OCI-M2 (cell line): ENCODE measurements around the gene ZCCHC24.

Source experiments
- DNase-seq: peaks from one replicate; lab custom pipeline; 2025; ENCODE audit not compliant: unreplicated experiment; lab: John Stamatoyannopoulos, UW

Gene ZCCHC24

DNA sequence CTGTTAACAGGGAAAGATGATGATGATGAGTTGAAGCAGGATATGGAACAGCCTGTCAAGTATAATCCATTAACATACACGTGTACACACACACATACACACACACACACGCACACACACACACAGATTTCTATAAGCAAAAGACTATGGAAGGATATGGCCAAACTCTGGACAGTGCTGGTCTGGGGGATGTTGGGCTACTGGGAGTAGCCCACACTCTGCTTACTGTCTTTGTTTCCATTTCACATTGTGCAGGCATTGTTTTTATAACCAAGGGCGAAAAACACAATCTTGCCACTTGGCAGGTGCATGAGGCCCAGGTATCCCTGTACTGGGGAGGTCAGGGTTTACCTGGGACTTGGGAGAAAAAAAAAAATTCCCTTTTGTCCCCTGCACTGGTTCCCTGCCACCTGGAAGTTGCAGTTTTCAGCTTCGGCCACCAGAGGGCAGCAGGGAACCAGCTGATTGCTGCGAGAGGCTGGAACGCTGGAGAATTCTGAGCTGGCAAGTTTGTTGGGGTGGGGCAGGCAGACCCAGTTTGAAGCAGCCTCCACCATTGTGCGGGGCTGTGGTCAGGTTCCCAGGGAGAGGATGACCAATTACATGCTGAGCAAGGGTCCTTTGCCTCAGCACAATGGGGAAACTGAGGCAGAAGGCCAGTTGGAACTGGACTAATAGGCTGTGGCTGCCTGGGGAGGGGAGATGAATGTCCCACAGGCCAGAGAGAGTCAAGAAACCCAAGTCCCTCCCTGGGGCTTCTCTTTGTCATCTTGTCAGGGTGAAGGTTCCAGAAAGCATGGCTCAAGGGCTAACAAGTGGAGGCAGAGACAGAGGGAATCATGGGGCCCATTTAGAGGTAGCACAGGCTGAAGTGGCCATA lies 70.9 kb downstream of the ZCCHC24 start:
- DNase-seq = no peak

GRCh38 chr10:79372871-79373270 lies 72.6 kb downstream of the ZCCHC24 start:
- no peak for DNase-seq

DNA sequence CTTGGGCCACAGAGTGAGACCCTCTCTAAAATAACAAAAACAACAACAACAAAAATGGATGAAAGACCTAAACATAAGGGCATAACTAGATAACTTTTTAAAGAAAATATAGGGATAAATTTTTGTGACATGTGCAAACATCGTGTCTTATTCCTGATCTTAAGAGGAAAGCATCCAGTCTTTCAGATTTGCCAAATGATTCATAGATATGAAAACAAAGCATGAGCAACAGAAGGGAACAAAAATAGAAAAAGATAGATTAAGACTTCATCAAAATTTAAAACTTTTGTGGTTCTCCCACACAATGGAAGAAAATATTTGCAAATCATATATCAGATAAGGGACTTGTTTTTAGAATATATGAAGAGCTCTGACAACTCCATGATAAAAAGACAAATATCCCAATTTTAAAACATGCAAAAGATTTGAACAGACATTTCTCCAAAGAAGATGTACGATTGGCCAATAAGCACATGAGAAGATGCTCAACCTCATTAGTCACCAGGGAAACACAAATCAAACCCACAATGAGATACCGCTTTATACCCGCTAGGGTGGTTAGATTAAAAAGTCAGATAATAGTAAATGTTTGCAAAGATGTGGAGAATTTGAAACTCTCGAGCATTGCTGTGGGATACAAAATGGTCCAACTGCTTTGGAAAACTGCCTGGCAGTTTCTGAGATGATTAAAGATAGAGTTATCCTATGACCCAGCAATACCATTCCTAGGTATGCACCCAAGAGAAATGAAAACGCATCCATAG lies 77.8 kb downstream of the ZCCHC24 start:
- DNase-seq = no peak

GRCh38 chr10:79361726-79362397 lies 83.6 kb downstream of the ZCCHC24 start:
- no peak for DNase-seq

- no peak for DNase-seq
These were observed 84.7 kb downstream of the ZCCHC24 start for GRCh38 chr10:79360499-79361342.

- DNase-seq = no peak
These were observed 85.5 kb downstream of the ZCCHC24 start for GRCh38 chr10:79359816-79360498.

DNA sequence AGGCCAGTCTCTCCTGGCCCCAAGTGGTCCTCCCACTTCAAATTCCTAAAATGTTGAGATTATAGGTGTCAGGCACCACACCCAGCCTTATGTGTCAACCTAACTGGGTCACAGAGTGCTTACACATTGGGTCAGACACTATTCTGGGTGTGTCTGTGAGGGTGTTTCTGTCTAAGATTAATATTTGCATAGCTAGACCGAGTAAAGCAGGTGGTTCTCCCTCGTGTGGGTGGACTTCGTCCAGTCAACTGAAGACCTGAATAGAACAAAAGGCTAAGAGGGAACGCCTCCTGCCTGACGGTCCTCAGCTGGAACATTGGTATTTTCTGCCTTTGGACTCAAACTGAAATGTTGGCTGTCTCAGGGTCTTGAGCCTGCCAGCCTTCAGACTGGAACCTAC lies 86.6 kb downstream of the ZCCHC24 start:
- no peak for DNase-seq

DNA sequence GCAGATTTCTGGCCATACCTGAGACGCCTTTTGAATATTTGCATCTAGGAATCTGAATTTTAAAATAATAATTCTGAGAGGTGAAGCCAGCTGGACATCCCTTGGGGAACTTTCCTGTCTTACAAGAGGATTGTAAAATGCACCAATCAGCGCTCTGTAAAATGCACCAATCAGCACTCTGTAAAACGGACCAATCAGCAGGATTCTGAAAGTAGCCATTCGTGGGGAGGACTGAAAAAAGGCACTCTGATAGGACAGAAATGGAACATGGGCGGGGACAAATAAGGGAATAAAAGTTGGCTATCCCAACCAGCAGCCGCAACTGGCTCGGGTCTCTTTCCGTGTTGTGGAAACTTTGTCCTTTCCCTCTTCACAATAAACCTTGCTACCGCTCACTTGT lies 88.2 kb downstream of the ZCCHC24 start:
- DNase-seq = no peak

DNA sequence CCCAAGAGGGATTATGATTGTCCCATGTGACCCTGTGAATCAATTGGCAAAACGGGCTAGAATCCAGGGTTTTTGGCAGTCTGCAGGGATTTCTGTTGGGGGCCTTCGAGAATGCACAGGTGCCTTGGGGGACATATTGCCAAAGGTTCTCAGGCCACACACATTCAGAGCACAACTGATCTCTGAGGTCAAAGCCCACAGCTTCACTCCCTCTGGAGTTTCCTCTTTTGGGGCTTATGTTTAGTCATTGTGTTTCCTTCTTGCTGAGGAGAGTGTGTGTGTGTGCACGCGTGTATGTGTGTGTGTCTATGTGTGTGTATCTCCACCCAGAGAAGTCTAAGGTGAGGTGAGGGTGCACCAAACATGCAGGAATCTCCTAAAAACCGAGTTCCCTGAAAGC lies 89.3 kb downstream of the ZCCHC24 start:
- no peak for DNase-seq

DNA sequence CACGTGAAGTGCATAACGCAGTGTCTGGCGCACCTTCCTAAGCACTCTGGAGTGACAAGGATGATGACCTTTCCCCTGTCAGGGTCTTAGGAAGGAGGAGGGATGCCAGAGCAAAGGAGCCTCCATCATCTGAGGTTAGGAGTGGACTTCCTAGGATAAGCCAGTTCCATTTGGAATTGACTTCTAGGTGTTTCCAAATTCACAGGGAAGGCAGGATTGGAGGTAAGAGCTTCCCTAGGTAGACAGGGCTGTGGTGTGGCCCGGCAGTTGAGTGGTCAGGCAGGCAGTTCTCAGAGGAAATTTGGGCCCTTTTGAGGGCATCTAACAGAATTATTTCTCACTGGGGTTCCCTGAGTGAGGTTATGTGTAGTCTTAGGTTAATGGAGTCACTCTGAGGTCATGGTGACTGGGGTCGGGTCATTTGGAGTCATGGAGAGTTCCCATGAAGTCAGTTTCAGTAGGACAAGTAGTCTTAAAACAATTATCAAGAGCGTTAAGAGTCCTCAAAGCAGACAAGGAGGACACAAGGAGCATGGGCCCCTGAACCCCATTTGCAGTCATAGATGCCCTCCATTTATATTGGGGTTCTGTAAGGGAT lies 89.9 kb downstream of the ZCCHC24 start:
- no peak for DNase-seq

DNA sequence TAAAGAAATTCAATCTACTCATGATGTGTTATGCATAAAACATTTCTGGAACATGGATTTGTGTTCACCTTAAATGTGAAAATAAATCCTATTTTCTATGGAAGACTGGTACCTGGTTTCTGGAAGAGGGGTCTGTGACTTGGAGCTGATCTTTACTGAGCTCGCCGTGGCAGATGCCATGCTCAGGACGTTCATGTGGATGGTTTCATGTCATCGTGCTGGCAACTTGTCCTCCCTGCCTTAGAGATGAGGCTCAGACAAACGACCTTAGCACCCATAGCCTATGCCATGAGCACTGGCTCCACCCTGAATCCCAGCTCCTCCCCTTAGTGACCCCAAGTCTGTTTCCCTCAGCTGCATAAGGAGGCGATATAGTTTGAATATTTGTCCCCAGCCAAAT lies 90.8 kb downstream of the ZCCHC24 start:
- no peak for DNase-seq

DNA sequence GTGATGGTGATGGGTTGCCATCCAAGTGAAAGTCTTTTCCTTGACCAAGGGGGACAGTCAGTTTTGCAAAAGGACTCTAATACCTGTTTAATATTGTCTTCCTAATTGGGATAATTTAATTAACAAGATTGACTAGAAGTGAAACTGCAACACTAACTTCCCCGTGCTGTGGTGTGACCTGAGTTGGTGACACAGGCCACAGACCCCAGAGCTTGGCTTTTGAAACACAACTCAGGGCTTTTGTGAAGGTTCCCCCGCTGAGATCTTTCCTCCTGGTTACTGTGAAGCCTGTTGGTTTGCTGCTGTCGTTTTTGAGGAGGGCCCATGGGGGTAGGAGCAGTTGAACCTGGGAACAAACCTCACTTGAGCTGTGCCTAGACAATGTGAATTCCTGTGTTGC lies 91.3 kb downstream of the ZCCHC24 start:
- DNase-seq = no peak

DNA sequence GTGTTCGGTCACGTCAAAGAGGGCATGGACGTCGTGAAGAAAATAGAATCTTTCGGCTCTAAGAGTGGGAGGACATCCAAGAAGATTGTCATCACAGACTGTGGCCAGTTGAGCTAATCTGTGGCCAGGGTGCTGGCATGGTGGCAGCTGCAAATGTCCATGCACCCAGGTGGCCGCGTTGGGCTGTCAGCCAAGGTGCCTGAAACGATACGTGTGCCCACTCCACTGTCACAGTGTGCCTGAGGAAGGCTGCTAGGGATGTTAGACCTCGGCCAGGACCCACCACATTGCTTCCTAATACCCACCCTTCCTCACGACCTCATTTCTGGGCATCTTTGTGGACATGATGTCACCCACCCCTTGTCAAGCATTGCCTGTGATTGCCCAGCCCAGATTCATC lies 91.7 kb downstream of the ZCCHC24 start:
- no peak for DNase-seq

DNA sequence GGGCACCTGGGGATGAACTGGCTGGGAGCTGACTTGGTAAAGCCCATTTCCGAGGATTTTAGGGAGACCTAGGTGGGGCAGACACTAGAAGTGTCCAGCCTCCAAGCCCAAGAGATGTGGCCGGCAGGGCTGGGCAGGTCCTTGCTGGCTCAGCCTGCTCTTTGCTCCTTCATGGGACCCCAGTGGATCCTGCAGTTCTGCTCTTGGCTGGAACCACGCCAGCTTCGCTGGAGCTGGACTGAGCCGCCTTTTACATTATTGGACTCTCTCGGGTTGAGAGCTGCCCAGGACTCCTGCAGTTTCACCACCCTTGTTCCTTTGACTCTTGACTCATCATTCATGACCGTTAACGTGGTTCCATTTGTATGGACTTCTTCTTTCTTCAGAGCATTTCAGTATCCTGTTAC lies 92.4 kb downstream of the ZCCHC24 start:
- DNase-seq = no peak

GRCh38 chr10:79352035-79352877 lies 93.2 kb downstream of the ZCCHC24 start:
- no peak for DNase-seq

DNA sequence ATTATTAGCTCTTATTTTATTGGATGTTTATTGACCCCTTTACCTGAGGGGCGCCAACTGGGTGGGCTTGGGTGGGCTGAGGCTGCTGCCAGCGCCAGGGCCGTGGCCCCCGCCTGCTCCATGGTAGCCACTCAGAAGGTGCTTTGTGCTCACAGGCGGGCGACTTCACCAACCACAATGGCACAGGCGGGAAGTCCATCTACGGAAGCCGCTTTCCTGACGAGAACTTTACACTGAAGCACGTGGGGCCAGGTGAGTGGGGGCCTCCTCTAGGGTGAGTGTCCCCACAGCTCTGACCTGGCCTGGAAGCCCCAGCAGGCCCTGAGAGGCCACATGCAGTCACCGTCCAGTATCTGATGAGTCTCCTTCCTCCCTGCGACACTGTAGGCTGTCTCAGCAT lies 94.1 kb downstream of the ZCCHC24 start:
- no peak for DNase-seq

- DNase-seq = no peak
These were observed 94.8 kb downstream of the ZCCHC24 start for GRCh38 chr10:79350407-79351154.

DNA sequence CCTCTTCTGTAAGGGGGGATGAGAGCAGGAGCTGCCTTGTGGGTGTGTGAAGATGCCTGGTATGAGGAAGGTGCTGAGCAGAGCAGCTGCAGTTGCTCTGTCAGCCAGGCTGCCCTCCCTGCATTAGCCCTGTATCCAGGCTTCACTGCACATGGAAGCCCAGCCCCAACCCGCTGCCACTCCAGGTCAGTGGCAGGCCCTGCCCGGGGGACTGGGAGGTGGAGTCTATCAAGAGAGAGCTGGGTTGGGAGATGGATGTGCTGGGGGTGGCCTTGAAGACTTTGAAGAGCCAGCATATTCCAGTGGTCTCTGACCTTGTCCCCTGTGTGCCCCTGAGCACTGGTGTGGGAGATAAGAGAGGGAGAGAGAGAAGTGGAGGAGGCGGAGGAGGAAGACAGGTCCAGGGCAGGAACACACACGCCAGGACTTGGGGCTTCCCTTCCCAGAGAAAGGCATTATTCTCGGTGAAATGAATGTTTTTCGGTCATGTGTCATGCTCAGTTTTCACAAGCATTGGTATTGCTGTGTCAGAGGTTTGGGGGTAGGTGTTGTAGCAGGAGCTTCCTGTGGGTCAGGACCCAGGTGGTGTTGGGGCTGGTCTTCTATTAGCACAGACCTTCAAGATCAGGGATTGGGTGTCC lies 95.5 kb downstream of the ZCCHC24 start:
- DNase-seq = no peak
